KMS-11 (cell line): ENCODE results near the gene PRUNE2.
"Not testable (repeated sequence)": the region's sequence is repeated elsewhere in the genome, so short reads cannot be mapped to it uniquely, and the experiment has no call there.

ENCODE experiments used
- H2AFZ ChIP-seq: fragments of 200-600 bp; sonication (generic); 2 replicates; pipeline ENCODE4 v1.6.1; 2016; ENCODE audit warnings: antibody characterized with exemption, mixed run types, low read depth
- H3K27ac ChIP-seq: fragments of 200-600 bp; sonication (generic); 2 replicates; pipeline ENCODE4 v1.6.1; 2016; ENCODE audit warnings: mild to moderate bottlenecking, mixed run types
- H3K27me3 ChIP-seq: fragments of 200-600 bp; sonication (generic); 2 replicates; pipeline ENCODE4 v1.6.1; 2017; ENCODE audit warnings: mild to moderate bottlenecking, low read depth, mixed run types, moderate library complexity; ENCODE audit not compliant: insufficient read depth
- H3K36me3 ChIP-seq: fragments of 200-600 bp; sonication (generic); 2 replicates; pipeline ENCODE4 v1.6.1; 2017; ENCODE audit warnings: mild to moderate bottlenecking, mixed run types; ENCODE audit not compliant: insufficient read depth
- H3K4me1 ChIP-seq: fragments of 200-600 bp; sonication (generic); 2 replicates; pipeline ENCODE4 v1.6.1; 2016; ENCODE audit warnings: mild to moderate bottlenecking, low read depth, mixed run types; ENCODE audit not compliant: poor library complexity, severe bottlenecking
- H3K4me2 ChIP-seq: fragments of 200-600 bp; sonication (generic); 2 replicates; pipeline ENCODE4 v1.7.0; 2016; ENCODE audit warnings: mild to moderate bottlenecking, mixed run types
- H3K4me3 ChIP-seq: fragments of 200-600 bp; sonication (generic); IDR thresholded peaks from 2 replicates; pipeline ENCODE4 v1.6.1; 2017; ENCODE audit warnings: low read depth, low read length, mixed read lengths; ENCODE audit not compliant: insufficient read depth
- H3K79me2 ChIP-seq: fragments of 200-600 bp; sonication (generic); 2 replicates; pipeline ENCODE4 v1.6.1; 2016; ENCODE audit warnings: low read depth, mixed run types; ENCODE audit not compliant: insufficient read depth
- H3K9ac ChIP-seq: fragments of 200-600 bp; sonication (generic); 2 replicates; pipeline ENCODE4 v1.6.1; 2016; ENCODE audit warnings: mild to moderate bottlenecking, mixed run types
- H4K20me1 ChIP-seq: fragments of 200-600 bp; sonication (generic); 2 replicates; pipeline ENCODE4 v1.6.1; 2016; ENCODE audit warnings: mild to moderate bottlenecking, mixed run types; ENCODE audit not compliant: insufficient read depth
- CTCF ChIP-seq: fragments of 200-600 bp; sonication (generic); conservative IDR thresholded peaks from 2 replicates; pipeline ENCODE4 v1.6.1; 2017; ENCODE audit warnings: low read depth, mild to moderate bottlenecking, antibody characterized with exemption, low read length, moderate library complexity, mixed read lengths

Gene PRUNE2

GRCh38 chr9:76677481-76678055 is 228.3 kb downstream of the PRUNE2 start:
- Histone ChIP-seq H3K4me1 (peaks cover 13% of the 10 kb centered on the region), H3K4me3 (no peak overlapping the region), H3K36me3 (no peaks in the 10 kb centered on the region), H3K27ac (no peak overlapping the region), H4K20me1 (no peaks in the 10 kb centered on the region), H3K4me2 (no peak overlapping the region), H2AFZ (no peak overlapping the region), H3K27me3 (no peaks in the 10 kb centered on the region), H3K79me2 (no peaks in the 10 kb centered on the region), H3K9ac (no peak overlapping the region)
- no peak for TF ChIP-seq CTCF

- Histone ChIP-seq H4K20me1 (no peaks in the 10 kb centered on the region), H3K79me2 (no peaks in the 10 kb centered on the region), H3K4me3 (no peak overlapping the region), H3K36me3 (no peaks in the 10 kb centered on the region), H3K27ac (no peak overlapping the region), H2AFZ (no peak overlapping the region), H3K4me2 (no peak overlapping the region), H3K9ac (no peak overlapping the region), H3K4me1 (peaks cover 13% of the 10 kb centered on the region), H3K27me3 (no peaks in the 10 kb centered on the region)
- no peak for TF ChIP-seq CTCF
These were observed 229.1 kb downstream of the PRUNE2 start for GRCh38 chr9:76676857-76677256.

GRCh38 chr9:76667521-76667957 is 238.4 kb downstream of the PRUNE2 start:
- H4K20me1 ChIP-seq: no peaks in the 10 kb centered on the region
- no peak overlapping the region for H3K9ac ChIP-seq
- H3K27ac ChIP-seq: no peak overlapping the region
- no peak overlapping the region for H3K4me3 ChIP-seq
- no peaks in the 10 kb centered on the region for H3K4me1 ChIP-seq
- H3K79me2 ChIP-seq: no peaks in the 10 kb centered on the region
- no peak overlapping the region for H3K4me2 ChIP-seq
- no peaks in the 10 kb centered on the region for H3K27me3 ChIP-seq
- H2AFZ ChIP-seq: no peak overlapping the region
- no peaks in the 10 kb centered on the region for H3K36me3 ChIP-seq
- no peak for TF ChIP-seq CTCF

GRCh38 chr9:76665966-76666365 is 239.9 kb downstream of the PRUNE2 start:
- H3K36me3 ChIP-seq, H4K20me1 ChIP-seq, H3K79me2 ChIP-seq, H3K27ac ChIP-seq, H3K9ac ChIP-seq, H3K4me3 ChIP-seq, H3K27me3 ChIP-seq, H3K4me1 ChIP-seq: not testable (repeated sequence)
- Histone ChIP-seq H3K4me2 (peak overlapping the region; percentile 21; the same call in 1 of the 2 replicates), H2AFZ (peak overlapping the region; percentile 41; the same call in 1 of the 2 replicates)
- peak; percentile 67 for TF ChIP-seq CTCF
